GM21737 (cell line): ENCODE data around the gene SLF2.

Experiments used
- ATAC-seq: cut with Tn5 transposase; IDR thresholded peaks from one replicate; pipeline ENCODE4 v1.9.1; 2021; ENCODE audit warnings: mild to moderate bottlenecking, moderate library complexity; ENCODE audit not compliant: unreplicated experiment

The SLF2 gene

GRCh38 chr10:100912605-100913469 lies at the start of gene SLF2:
SLF2 (plus strand) TSS chr10:100912963; CDS start chr10:100913111, 148 bp downstream.
- peak; percentile 93 for ATAC-seq

DNA sequence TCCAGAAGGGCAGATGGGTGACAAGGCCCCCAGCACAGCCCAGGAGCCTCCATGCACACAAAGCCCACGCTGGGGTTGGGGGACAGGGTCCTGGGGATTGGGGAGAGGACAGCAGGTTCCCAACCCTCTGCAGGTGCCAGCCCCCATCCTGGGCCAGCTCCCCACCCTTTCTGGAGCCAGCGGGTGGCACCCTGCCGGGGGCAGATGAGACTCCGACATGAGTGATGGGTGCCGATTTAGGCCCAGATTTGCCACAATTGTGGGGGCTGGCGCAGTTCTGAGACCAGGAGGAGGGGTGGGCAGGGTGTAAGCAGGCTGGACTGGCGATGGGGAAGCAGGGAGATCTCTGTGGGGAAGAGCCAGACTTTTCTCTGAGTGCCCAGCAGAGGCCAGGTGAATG lies 49.3 kb upstream of the SLF2 start:
- ATAC-seq: no peak

DNA sequence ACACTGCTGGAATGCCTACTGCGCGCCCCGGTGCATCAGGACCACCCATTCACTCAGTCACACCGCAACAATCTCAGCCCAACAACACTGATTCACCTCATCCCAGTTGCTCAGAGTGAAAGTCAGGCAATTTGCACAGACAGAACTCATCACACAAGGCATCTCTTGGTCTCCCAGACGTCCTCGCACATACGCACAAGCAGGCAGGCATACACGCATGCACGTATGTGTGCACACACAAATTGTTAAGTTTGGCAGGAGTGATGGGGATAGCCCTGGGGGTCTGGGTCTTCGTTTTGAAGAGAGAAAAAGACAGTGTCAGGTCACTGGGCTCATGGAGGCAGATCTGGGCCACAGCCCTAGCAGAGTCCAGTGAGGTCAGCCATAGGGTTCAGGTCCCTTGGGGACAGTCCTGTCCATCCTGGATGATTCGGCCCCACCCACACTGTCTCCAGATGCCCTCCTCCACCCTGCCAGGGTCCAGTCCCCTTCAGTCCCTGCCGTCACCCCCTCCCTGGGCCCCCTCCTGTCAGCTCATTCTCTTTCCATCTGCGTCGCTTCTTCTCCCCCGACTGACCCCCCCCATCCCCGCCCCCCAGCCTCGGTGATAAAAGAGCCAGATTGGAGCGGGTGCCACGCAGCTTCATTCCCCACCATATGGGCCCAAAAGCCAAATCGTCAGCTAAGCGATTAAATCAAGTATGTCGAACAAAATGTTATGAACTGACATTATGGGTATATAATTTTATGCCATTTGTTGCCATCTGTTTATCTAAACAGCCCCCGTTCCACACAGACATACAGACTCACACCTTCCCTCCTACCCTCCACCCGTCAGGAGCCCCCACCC lies 48.5 kb upstream of the SLF2 start:
- no peak for ATAC-seq

- ATAC-seq: no peak
These were observed 47.8 kb upstream of the SLF2 start for GRCh38 chr10:100864978-100865377.

- no peak for ATAC-seq
These were observed 46.8 kb upstream of the SLF2 start for GRCh38 chr10:100866010-100866409.

- ATAC-seq: no peak
These were observed 46.1 kb upstream of the SLF2 start for GRCh38 chr10:100866575-100867098.

- ATAC-seq: no peak
These were observed 45.4 kb upstream of the SLF2 start for GRCh38 chr10:100867261-100867963.

- ATAC-seq: no peak
These were observed 44.4 kb upstream of the SLF2 start for GRCh38 chr10:100868382-100868781.

DNA sequence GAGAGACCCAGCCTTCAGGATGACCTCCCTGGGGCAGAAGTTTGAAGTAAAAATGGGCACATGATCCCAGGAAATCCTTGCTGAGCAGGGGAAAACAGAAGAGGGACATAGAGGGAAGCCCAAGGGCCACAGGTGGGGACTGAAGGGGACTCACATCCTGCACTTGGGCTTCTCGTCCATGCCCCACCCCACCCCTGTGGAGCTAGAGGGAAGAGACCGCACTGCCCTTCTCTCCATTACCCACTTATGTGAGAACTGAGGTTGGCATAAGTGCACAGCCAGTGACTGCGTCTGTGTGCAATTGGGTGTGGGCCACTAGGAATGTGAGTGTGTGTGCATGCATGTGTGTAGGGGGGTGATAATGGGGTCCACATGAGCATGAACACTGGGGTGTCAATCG lies 43.4 kb upstream of the SLF2 start:
- no peak for ATAC-seq

GRCh38 chr10:100872034-100872791 lies 40.5 kb upstream of the SLF2 start:
- ATAC-seq: no peak

GRCh38 chr10:100873146-100873826 lies 39.5 kb upstream of the SLF2 start:
- ATAC-seq: no peak

DNA sequence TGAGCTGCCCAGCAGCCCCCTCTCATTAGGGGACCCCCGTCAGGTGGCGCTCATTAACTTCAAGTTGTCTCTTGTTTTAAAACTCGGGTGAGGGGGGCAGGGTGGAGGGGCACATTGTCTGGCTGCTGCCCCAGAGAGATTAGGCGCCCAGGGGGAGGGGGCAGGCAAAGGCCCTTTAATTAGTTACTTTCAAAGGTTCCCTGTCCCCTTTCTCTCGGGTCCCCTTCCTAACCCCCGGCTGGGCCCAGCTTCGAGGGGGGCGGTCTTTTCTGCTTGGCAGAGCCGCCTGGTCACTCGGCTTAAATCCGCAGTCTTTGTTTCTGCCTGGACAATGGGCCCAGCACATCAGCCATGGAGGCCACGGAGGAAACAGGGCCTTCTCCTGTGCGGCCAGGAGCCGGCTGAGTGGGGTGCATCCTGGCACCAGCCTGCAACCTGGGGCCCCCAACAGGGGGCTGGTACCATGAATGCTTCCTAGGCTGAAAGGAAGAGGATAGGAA lies 38.9 kb upstream of the SLF2 start:
- ATAC-seq: no peak

GRCh38 chr10:100874702-100875483 lies 37.9 kb upstream of the SLF2 start:
- no peak for ATAC-seq

- no peak for ATAC-seq
These were observed 37.1 kb upstream of the SLF2 start for GRCh38 chr10:100875484-100876166.

- ATAC-seq: no peak
These were observed 35.9 kb upstream of the SLF2 start for GRCh38 chr10:100876585-100877460.

DNA sequence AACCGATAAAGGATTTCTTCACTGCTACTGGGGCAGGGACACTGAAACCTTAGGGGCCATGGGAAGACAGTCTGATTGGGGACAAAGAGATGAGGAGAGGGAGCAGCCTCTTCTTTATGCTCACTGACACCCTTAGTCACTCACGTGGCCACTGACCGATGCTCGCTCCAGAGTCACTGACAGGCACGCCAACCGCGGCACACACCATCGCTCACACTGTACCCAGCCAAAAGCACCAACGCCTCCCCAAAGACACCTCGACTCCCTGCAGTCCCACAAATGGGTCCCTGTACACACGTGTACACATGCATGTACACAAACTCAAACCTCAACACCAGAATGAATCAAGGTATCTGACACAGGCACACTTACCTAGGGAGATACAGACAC lies 35.3 kb upstream of the SLF2 start:
- ATAC-seq: no peak

- no peak for ATAC-seq
These were observed 34.4 kb upstream of the SLF2 start for GRCh38 chr10:100878291-100878910.
